GM18511 (cell line): ENCODE results near the gene C22orf39.

ENCODE experiments used
- ATAC-seq: cut with Tn5 transposase; IDR thresholded peaks from one replicate; pipeline ENCODE4 v1.9.1; 2021; ENCODE audit warnings: mild to moderate bottlenecking, moderate library complexity; ENCODE audit not compliant: unreplicated experiment

The C22orf39 gene

DNA sequence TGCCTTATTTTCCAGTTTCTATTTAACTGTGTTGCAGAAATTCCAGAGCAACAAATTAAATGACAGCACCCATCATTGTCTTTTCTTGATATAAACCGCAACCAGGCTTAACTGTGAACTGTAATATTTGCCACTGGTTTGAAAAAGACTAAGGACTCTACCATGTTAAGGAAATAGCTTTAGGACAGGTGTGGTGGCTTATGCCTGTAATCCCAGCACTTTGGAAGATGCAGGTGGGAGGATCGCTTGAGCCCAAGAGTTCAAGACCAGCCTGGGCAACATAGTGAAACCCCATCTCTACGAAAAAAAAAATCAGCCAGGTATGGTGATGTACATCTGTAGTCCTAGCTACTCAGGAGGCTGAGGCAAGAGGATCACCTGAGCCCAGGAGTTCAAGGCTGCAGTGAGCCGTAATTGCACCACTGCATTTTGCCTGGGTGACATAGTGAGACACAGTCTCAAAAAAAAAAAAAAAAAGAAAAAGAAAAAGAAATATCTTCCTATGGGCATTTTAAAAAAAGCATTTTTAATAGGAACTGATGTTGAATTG is 44.8 kb downstream of the C22orf39 start:
- no peak for ATAC-seq

DNA sequence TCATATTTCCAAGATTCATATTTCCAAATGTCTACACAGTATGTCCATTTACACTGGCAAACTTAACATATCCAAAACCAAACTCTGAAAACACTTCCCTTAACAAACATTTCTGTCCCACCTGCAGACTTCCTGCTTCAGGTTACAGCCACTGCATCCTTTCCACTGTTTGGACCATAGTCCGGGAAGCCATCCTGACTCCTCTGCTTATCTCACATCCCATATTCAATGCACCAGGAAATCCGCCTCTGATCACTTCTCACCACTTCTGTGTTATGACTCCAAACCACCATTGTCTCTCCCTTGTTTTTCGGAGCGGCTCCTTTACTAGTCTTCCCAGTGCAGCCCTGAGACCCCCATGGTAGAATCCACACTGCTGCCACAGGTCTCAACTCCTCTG is 46.0 kb downstream of the C22orf39 start:
- no peak for ATAC-seq

DNA sequence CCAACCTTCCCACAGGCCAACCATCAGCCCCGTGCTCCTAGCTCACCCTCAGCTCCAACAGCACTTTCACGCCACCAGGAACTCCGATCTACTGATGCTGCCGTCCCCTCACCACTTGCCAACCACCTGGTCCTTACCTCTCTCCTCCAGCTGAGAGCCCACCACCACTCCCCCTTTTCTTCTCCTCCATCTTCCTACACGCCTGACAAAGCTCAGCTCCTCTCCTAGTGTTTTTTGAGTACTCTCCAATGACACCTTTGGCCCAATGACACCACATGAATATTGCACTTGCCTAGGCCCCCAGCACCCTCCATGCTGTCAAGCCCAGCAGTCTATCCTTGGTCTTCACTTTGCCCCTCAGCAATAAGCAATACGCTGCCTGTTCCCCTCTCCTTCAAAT is 46.6 kb downstream of the C22orf39 start:
- no peak for ATAC-seq

DNA sequence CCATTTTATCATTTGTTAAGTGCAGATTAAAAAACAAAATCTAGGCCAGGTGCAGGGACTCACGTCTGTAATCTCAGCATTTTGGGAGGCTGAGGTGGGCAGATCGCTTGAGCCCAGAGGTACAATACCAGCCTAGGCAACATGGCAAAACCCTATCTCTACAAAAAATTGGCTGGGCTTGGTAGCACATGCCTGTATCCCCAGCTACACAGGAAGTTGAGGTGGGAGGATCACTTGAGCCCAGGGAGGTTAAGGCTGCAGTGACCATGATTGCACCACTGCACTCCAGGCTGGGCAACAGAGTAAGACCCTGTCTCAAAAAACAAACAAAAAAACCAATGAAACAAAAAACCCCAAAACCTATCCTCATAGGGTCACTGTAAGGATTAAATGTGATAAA is 48.9 kb downstream of the C22orf39 start:
- ATAC-seq: no peak

DNA sequence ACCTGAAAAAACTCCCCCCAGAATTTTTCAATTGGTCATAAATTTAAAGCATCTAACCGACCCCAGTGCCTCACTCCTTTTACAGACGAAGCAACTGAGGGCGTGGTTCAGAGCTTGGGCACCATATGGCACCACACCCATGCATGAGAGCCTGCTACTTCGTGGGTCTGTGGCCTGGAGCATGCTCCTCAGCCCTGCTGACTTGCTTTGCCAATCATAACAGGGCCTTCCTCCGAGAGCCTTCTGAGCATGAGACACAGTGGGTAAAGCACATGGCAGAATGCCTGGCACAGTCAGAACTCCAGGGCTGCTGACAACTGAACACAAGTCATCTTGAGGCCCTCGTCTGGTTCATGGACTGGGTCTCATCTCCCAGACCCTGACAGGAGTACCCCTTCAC is 49.3 kb downstream of the C22orf39 start:
- ATAC-seq: no peak

DNA sequence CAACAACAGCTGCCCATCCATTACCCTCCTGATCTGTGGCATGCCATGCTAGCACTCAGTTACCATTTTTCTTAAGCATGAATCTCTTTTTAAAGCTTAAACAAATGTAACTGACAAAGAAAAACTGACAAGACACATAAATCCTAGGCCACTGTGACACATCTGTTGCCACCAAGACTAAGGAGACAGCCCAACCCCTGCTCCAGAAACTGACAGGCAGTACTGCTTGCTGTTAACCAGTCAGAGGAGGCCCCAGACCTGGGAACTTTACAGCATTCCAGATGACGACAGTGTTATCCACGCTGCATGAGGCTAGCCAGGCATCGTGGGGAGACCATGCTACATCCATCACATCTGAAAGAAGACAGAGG is 49.8 kb downstream of the C22orf39 start:
- no peak for ATAC-seq

DNA sequence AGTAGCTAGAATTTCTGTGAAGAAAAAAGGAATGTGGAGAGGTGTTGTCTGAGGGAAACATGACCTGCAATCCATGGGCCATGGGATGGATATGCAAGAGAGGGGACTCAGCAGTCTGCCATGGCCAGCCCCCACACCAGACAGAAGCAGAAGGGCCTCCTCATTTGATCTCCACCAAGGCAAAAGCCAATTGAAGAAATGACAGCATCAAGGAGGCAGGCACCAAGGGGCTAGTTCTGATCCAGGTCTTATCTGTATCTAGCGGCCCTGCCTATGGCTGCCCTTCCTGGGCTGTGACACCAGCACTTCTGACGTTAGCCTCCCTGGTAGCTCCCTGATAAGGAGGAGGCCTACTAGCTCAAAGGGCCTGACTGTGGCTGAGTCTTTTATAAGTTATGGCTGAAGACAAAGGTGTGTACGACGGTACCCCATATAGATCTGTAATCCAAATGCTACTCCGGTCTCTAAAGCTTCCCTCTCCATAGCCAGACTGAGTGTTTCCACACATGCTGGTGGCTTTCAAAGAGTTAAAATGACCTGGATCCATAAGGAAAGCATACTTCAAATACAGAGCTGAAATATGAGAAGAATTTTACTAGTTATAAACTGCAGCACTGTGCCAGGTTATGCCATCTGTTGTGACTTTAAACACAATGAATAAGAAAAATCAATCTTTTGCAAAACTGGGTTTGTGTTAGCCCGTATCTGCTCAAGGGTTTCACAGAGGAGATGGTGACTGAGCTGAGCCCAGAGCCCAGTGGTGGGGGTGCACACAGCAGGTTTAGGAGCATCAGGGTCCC is 50.4 kb downstream of the C22orf39 start:
- no peak for ATAC-seq

DNA sequence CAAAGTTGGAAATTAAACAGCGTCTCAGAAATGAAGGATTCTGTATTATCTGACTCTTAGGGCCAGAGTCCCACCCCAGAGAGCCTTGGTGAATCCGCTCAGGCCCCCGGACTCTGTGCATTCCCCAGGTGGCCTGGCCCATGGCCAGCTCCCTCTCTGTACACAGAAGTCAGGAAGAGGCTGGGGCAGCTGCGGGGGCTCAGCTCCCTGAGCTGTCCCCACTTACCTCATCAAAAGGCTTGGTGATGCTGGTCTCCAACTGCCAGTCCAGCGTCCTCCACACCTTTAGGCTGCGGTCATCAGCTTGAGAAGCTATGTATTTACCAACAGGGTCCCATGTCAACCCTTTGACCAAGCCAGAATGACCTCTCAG is 51.0 kb downstream of the C22orf39 start:
- no peak for ATAC-seq

DNA sequence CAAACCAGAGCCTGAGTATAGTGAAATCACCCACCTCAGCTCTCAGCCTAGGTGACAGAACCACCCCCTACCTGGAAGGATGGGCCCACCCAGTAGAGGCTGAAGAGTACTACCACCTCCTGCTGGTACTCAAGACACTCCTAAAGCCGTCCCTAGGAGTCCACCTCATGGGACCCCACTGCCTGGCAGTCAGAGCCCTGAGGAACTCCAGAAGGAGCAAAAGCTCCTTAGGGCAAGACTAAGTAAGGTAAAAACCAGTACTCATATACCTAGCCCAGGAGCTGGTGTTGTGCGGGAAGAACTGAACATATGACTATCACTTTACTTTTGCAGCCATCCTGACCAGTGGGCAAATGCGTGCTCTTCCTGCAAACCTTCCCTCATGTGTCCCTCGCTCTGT is 52.2 kb downstream of the C22orf39 start:
- no peak for ATAC-seq

DNA sequence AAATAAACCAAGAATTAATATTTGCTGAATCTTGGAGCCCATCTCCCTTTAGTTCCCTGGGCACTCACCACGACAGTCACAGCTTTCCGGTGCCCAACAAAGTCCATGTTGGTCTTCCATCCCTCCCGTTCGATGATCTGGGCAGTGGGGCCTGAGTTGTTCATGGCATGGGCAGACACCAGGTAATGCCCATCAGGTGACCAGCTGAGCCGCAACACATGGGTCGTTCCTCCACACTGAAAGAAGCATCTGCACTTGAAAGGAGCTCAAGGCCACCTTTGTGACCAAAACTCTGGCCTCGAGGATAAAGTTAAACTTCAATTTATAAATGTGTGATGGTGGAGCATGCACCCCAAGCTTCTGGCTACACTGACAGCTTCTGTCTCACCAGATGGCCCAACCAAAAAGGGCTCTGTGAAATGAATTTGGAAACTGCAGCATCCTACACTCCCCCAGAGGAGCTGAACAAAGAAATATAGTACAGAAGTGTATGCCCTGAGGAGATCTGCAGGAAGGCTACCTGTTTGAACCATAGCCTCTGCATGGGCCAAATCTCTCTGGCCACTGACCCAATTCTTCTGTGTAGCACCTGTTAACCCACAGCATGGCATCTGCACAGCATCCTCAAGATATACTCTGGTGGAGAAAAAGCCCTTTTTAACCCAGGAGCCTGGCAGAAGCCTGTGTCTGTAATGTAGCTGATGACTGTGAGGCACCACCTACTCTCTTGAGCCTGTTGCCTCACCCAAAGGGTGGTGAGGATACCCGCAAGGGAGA is 53.0 kb downstream of the C22orf39 start:
- ATAC-seq: no peak

DNA sequence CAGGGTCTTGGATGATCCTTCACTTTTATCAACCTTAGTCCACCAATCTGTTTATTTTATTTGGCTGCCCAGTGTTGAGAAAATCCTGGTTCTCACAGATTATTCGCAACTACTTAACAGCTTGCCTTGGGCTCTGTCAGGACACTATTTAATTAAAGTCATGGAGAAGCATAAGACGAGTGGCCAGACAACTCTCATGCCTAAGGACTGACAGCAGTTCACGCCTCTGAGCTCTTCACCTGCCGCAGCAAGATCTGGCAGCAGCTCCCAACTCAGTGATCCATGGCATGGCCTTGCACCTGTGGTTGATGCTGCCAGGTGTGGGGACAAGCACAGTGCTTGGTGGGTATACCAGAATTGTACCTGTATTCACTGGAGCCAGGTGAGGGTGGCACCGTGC is 53.8 kb downstream of the C22orf39 start:
- no peak for ATAC-seq
